RWPE1 (cell line): ENCODE measurements around the gene C17orf107.

Experiments
- CTCF ChIA-PET: fragments of 350-600 bp; sonication (Branson Sonifier 250); formaldehyde crosslinking; extraction: SDS; loops from one replicate; lab custom pipeline; 2021; lab: Yijun Ruan, JAX
- POLR2A ChIA-PET: fragments of 400-600 bp; formaldehyde crosslinking; extraction: SDS; loops from one replicate; lab custom pipeline; 2020; ENCODE audit warnings: antibody characterized with exemption; ENCODE audit not compliant: low non-redundant PET; lab: Yijun Ruan, JAX
- DNase-seq: peaks from one replicate; pipeline ENCODE4 v3.0.0; 2012; ENCODE audit warnings: low spot score
- H3K27ac ChIP-seq: fragments of 450-650 bp; 2 replicates; pipeline ENCODE4 v1.5.1; 2017
- CTCF ChIP-seq: fragments of 450-650 bp; conservative IDR thresholded peaks from 2 replicates; pipeline ENCODE4 v1.5.1; 2017; ENCODE audit warnings: low read depth, mild to moderate bottlenecking

Gene C17orf107

GRCh38 chr17:4870855-4871254, 28.5 kb upstream of the C17orf107 start:
- ChIA-PET CTCF (interaction anchor here (0.6 kb wide), 1 partner anchor 170 kb away, joined by 3 read pairs; no protein-coding TSS in a partner anchor), POLR2A (no interaction called here)
- no peak overlapping the region for H3K27ac ChIP-seq
- no peak for DNase-seq
- no peak for TF ChIP-seq CTCF

GRCh38 chr17:4872786-4873185, 26.6 kb upstream of the C17orf107 start:
- ChIA-PET POLR2A (no interaction called here), CTCF (interaction anchor here (0.6 to 1.0 kb wide), 2 partner anchors 8 to 83 kb away, joined by 3 to 6 read pairs; no protein-coding TSS in a partner anchor)
- TF ChIP-seq CTCF = no peak
- no peak for DNase-seq
- H3K27ac ChIP-seq = peak overlapping the region; percentile 58

- ChIA-PET CTCF (no interaction called here), POLR2A (no interaction called here)
- no peak for TF ChIP-seq CTCF
- DNase-seq = no peak
- peak overlapping the region; percentile 90 for H3K27ac ChIP-seq
Observed at GRCh38 chr17:4877089-4877488, 22.2 kb upstream of the C17orf107 start.

- DNase-seq = no peak
- TF ChIP-seq CTCF = no peak
- POLR2A ChIA-PET = no interaction called here
- H3K27ac ChIP-seq = peak overlapping the region; percentile 90
- CTCF ChIA-PET = no interaction called here
Observed at GRCh38 chr17:4879601-4880000, 19.7 kb upstream of the C17orf107 start.

- TF ChIP-seq CTCF = no peak
- DNase-seq = no peak
- ChIA-PET CTCF (interaction anchor here (0.6 to 1.6 kb wide), 7 partner anchors 8 to 145 kb away, joined by 3 to 7 read pairs (median 5); partner anchors contain the start of genes CHRNE and GLTPD2), POLR2A (no interaction called here)
- peak overlapping the region; percentile 90 for H3K27ac ChIP-seq
Observed at GRCh38 chr17:4880857-4881256, 18.5 kb upstream of the C17orf107 start.

GRCh38 chr17:4881761-4882555, 17.4 kb upstream of the C17orf107 start:
- peak; percentile 91 for TF ChIP-seq CTCF
- ChIA-PET CTCF (interaction anchor here (0.6 to 1.6 kb wide), 14 partner anchors 8 to 315 kb away, joined by 3 to 7 read pairs (median 4); partner anchors contain the start of genes CHRNE and GLTPD2), POLR2A (no interaction called here)
- H3K27ac ChIP-seq = peak overlapping the region; percentile 90
- DNase-seq = peak; percentile 57
